NCI-H1417 treated with DMSO at 0.1 percent for 48 hours (cell line): ENCODE data around the gene KIF6.

Source experiments
- DNase-seq: peaks from one replicate; lab custom pipeline; 2025; lab: John Stamatoyannopoulos, UW

KIF6 gene

GRCh38 chr6:39657355-39658135 is 67.7 kb downstream of the KIF6 start:
- DNase-seq: no peak

GRCh38 chr6:39654121-39654520 is 71.1 kb downstream of the KIF6 start:
- DNase-seq: no peak

- no peak for DNase-seq
These were observed 71.6 kb downstream of the KIF6 start for GRCh38 chr6:39653612-39654011.

GRCh38 chr6:39649996-39650395 is 75.2 kb downstream of the KIF6 start:
- no peak for DNase-seq

- no peak for DNase-seq
These were observed 78.3 kb downstream of the KIF6 start for GRCh38 chr6:39646751-39647420.

- DNase-seq: no peak
These were observed 82.9 kb downstream of the KIF6 start for GRCh38 chr6:39642270-39642669.

- no peak for DNase-seq
These were observed 86.9 kb downstream of the KIF6 start for GRCh38 chr6:39638126-39638822.

GRCh38 chr6:39634646-39635341 is 90.4 kb downstream of the KIF6 start:
- DNase-seq: no peak

- no peak for DNase-seq
These were observed 100.0 kb downstream of the KIF6 start for GRCh38 chr6:39625209-39625608.

GRCh38 chr6:39623750-39624149 is 101.5 kb downstream of the KIF6 start:
- DNase-seq: no peak

- DNase-seq: no peak
These were observed 107.7 kb downstream of the KIF6 start for GRCh38 chr6:39617520-39617919.

- no peak for DNase-seq
These were observed 108.2 kb downstream of the KIF6 start for GRCh38 chr6:39617026-39617425.

- no peak for DNase-seq
These were observed 109.6 kb downstream of the KIF6 start for GRCh38 chr6:39615622-39616021.

GRCh38 chr6:39614393-39614950 is 110.7 kb downstream of the KIF6 start:
- no peak for DNase-seq

GRCh38 chr6:39610221-39610620 is 115.0 kb downstream of the KIF6 start:
- DNase-seq: no peak

- no peak for DNase-seq
These were observed 116.4 kb downstream of the KIF6 start for GRCh38 chr6:39608652-39609345.

- no peak for DNase-seq
These were observed 122.3 kb downstream of the KIF6 start for GRCh38 chr6:39602601-39603519.

- no peak for DNase-seq
These were observed 125.2 kb downstream of the KIF6 start for GRCh38 chr6:39599973-39600372.

- no peak for DNase-seq
These were observed 125.9 kb downstream of the KIF6 start for GRCh38 chr6:39599341-39599740.

GRCh38 chr6:39594285-39594684 is 130.9 kb downstream of the KIF6 start:
- no peak for DNase-seq
